GM18951 (cell line): ENCODE results near the gene USF3.
"Not testable (repeated sequence)": the region's sequence is repeated elsewhere in the genome, so short reads cannot be mapped to it uniquely, and the experiment has no call there.

Experiments
- POLR2A ChIP-seq: IDR thresholded peaks from 4 replicates; pipeline ENCODE4 v1.6.1; 2011; ENCODE audit warnings: mild to moderate bottlenecking; ENCODE audit not compliant: insufficient read length, insufficient read depth; ENCODE audit errors: extremely low read depth
- in situ Hi-C: fragments of 300-500 bp; cut with MboI; formaldehyde crosslinking; loops from one replicate; pipeline ENCODE4 v1.12.0; 2022; ENCODE audit warnings: low sequenced_read_pairs, mixed read lengths, inconsistent platforms; ENCODE audit not compliant: unreplicated experiment

Gene USF3

DNA sequence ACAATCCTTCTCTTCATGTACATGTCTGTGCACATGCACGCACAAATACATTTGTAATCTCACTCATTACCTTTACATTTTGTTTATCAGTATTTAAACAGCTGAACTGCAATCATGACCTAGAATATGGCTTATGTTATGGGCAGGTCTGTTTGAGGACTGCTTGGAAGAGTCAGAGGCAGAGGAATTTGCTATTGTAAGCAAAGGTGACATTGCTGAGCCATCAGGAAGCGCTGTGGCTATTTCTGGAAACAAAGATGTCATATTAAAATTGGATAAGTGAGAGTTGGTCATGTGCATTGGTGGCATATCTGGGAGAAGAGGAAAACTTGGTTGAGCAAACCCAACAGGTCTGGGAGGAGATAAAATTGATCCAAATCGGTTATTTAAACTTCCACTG lies 41.6 kb downstream of the USF3 start:
- TF ChIP-seq POLR2A: no peak
- in situ Hi-C loops: no loop called here

GRCh38 chr3:113654310-113654709 lies 42.1 kb downstream of the USF3 start:
- in situ Hi-C loops: no loop called here
- no peak for TF ChIP-seq POLR2A

- TF ChIP-seq POLR2A: no peak
- in situ Hi-C loops: no loop called here
Observed at GRCh38 chr3:113649174-113649845, 47.1 kb downstream of the USF3 start.

DNA sequence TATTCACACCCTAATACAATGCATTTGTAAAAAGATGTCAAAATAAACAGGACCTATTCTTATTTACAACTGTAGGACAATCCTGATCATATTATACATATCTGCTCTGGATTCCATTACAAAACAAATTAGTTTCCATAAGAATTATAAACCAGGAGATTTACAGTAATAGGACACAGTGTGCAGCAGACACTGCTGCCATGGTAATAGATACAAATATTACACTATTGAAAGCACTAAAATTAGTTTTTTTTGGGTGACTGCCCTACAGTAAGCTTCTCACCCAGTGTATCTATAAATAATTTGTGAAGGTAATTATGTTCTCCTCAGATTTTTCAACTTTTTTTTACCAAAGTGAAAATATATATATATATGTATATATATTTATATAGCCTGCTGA lies 47.9 kb downstream of the USF3 start:
- in situ Hi-C loops: no loop called here
- TF ChIP-seq POLR2A: no peak

GRCh38 chr3:113643583-113643982 lies 52.9 kb downstream of the USF3 start:
- no peak for TF ChIP-seq POLR2A
- in situ Hi-C loops: no loop called here

DNA sequence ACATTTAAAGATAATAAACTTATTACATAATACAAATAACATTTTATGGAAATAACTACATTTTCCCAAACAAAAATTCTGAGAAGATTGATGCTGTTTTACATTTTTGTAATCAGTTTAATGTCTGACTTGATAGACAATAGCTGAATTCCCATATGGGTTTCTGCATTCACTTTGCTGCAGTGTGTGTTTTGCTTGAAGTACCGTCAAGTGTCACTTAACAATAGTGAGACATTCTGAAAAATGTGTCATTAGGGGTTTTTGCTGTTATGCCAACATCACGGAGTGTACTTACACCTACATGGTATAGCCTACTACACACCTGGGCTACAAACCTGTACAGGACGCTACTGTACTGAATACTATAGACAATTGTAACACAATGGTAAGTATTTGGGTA lies 57.5 kb downstream of the USF3 start:
- TF ChIP-seq POLR2A: no peak
- in situ Hi-C loops: no loop called here

DNA sequence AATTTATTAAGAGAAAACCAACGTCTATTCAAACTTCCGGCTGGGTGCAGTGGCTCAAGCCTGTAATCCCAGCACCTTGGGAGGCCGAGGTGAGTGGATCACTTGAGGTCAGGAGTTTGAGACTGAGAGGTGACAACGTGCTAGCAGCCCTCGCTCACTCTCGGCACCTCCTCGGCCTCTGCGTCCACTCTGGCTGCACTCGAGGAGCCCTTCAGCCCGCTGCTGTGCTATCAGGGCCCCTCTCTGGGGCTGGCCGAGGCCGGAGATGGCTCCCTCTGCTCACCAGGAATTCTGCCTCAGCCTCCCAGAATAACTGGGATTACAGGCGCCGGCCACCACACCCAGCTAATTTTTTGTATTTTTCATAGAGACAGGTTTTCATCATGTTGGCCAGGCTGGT lies 58.7 kb downstream of the USF3 start:
- in situ Hi-C loops: no loop called here
- TF ChIP-seq POLR2A: no peak

DNA sequence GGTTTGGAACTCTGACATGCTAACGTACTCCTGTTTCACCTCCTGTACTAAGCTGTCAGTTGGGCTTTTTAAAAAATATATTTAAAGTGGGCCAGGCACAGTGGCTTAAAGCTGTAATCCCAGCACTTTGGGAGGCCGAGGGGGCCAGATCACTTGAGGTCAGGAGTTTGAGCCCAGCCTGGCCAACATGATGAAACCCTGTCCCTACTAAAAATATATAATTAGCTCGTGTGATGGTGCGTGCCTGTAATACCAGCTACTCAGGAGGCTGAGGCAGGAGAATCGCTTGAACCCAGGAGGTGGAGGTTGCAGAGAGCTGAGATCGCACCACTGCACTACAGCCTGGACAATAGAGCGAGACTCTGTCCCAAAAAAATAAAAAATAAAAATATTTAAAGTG lies 60.4 kb downstream of the USF3 start:
- in situ Hi-C loops: not testable (repeated sequence)

DNA sequence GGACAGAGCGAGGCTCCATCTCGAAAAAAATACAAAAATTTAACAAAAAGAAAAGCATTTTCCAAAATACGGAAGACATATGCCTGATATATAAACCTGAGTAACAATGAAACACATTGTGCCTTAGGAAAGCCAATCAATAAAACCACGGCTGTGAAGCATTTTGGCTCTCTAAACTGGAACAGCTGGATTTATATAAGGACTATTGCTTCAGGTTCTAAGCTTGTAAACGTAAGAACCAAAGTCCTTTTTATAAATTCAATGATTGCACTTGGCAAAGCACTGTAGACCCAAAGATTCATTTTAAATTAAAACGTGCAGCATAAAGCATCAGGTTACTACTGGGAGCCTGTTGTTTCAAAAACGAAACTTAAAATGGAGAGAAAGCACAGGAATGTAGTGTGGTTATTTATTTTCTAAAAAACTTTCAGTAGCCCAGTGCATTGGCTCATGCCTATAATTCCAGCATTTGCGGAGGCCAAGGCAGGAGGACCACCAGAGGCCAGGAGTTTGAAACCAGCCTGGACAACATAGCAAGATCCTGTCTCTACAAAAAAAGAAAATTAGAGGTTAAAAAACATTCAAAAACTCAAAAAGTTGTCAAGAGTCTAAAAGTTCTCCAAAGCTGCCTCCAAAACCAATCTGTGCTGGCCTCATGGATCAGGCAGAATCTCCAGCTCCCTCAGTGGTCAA lies 61.5 kb downstream of the USF3 start:
- in situ Hi-C loops: no loop called here
- TF ChIP-seq POLR2A: no peak

DNA sequence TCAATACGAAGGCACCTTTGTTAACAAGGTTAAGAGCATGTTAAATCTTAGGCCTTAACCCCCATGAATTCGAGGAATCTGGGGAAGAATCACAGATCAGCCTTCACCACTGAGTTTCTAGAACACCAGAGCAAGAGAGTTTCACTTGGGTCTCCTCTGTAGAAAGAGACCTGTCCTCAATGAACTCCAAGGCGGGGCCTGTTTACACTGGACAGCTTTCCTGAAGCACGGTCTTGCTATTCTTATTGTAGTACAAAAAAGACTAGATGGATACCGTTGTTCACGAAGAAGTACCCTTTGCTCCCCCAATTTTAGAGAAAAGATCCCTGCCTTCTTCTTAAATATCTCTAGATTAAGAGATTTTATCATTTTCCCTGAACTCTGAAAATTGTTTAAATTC lies 64.9 kb downstream of the USF3 start:
- no peak for TF ChIP-seq POLR2A
- in situ Hi-C loops: no loop called here

DNA sequence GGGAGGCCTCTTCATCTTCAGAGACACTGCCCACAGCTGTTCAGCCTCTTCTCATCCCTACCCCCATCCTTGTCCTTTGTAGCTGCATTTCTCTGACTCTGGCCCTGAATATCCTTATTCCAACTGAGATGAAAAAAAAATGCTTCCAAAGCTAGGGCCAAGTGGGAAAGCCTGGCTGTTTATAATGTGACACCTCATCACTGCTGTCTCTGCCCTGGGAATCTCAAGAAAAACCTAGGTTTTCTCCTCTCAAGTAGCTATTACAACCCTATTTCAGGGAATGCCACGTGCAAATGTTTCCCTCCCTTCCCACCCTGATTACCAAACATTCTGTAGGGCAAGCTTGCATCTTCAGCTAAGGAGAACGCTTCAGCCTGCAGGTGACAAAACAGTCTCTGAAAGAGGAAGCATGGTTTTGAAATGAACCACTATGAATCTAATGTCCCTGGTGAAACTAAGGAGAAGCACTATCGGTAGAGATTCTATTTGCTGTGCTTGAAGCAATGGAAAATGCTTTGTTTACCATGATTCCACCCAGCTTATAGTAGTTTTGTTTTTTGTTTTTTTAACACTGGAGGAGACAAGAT lies 65.4 kb downstream of the USF3 start:
- in situ Hi-C loops: no loop called here

DNA sequence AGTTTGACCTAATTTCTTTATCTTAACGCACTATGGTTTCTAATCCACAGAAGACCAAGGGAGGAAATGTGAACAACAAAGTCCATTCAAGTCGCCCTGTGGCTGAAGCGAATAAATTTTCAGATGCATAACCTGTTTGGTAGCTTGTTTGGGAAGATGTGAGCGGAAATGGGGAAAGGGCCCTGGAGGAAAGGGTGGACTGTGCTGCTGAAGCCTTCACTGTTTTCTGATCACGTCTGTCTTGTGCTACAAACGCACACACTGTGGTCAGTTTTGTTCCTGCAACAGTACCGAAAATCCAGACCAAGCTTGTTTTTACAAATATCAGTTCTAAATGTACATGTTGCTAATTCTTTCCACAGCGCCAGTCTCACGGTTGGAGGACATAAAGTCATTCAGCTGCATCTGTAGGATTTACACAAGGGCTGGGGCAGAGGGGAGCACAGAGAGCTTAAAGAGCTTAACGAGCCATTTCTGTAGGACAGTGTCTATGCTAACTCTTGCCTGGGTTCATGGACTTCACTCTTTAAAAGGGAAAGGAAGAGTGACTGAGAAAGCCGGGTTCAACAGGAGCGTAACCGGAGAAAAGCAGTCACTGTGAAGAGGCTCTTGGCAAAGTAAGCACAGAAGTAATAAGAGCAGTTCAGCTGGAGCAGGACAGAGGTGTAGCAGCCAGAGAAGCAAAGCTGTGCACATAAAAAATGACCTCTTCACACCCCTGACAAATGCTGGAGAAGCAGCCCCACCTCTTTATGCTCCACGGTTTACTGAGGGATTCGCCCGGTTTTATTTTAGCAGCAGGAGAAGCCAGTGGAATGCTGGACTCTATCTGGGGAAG lies 66.6 kb downstream of the USF3 start:
- TF ChIP-seq POLR2A: no peak
- in situ Hi-C loops: no loop called here

More for the DNA sequence above, 65.4 kb downstream of the USF3 start:
- TF ChIP-seq POLR2A: no peak

GRCh38 chr3:113628788-113629187 lies 67.7 kb downstream of the USF3 start:
- in situ Hi-C loops: no loop called here
- no peak for TF ChIP-seq POLR2A
